ENCODE data around the gene ZNF397.
"Not testable (repeated sequence)": the region's sequence is repeated elsewhere in the genome, so short reads cannot be mapped to it uniquely, and the experiment has no call there.

The ZNF397 gene

GRCh38 chr18:35240664-35241447, at the start of gene ZNF397:
ZNF397 (plus strand) TSS chr18:35241034; CDS start chr18:35242471, 1,437 bp downstream.
- DNase-seq, result peak; percentile 97

GRCh38 chr18:35191698-35192025, 49.2 kb upstream of the ZNF397 start:
- no peak for DNase-seq

GRCh38 chr18:35192415-35192814, 48.4 kb upstream of the ZNF397 start:
- DNase-seq, result no peak

- no peak for DNase-seq
These were observed 47.5 kb upstream of the ZNF397 start for GRCh38 chr18:35193316-35193715.

- no peak for DNase-seq
These were observed 43.5 kb upstream of the ZNF397 start for GRCh38 chr18:35197296-35197695.

GRCh38 chr18:35201256-35201931, 39.4 kb upstream of the ZNF397 start:
- no peak for DNase-seq

- DNase-seq, result no peak
These were observed 37.8 kb upstream of the ZNF397 start for GRCh38 chr18:35203067-35203466.

- DNase-seq, result no peak
These were observed 35.6 kb upstream of the ZNF397 start for GRCh38 chr18:35205199-35205712.

- DNase-seq, result not testable (repeated sequence)
These were observed 34.9 kb upstream of the ZNF397 start for GRCh38 chr18:35205746-35206458.

GRCh38 chr18:35215026-35215425, 25.8 kb upstream of the ZNF397 start:
- DNase-seq, result no peak

GRCh38 chr18:35216611-35217010, 24.2 kb upstream of the ZNF397 start:
- DNase-seq, result not testable (repeated sequence)

- not testable (repeated sequence) for DNase-seq
These were observed 21.5 kb upstream of the ZNF397 start for GRCh38 chr18:35219331-35219730.

- no peak for DNase-seq
These were observed 20.4 kb upstream of the ZNF397 start for GRCh38 chr18:35220424-35220823.

GRCh38 chr18:35223797-35224196, 17.0 kb upstream of the ZNF397 start:
- DNase-seq, result no peak

GRCh38 chr18:35227254-35227653, 13.6 kb upstream of the ZNF397 start:
- DNase-seq, result no peak

- peak; percentile 83 for DNase-seq
These were observed 9.8 kb upstream of the ZNF397 start for GRCh38 chr18:35231052-35231451.

- no peak for DNase-seq
These were observed 4.1 kb upstream of the ZNF397 start for GRCh38 chr18:35236571-35237363.

GRCh38 chr18:35239314-35239713, 1.5 kb upstream of the ZNF397 start:
- DNase-seq, result no peak

- DNase-seq, result no peak
These were observed 592 bp downstream of the ZNF397 start for GRCh38 chr18:35241448-35241804.

GRCh38 chr18:35242426-35242825, 1.6 kb downstream of the ZNF397 start:
- DNase-seq, result no peak

GRCh38 chr18:35244671-35245070, 3.8 kb downstream of the ZNF397 start:
- DNase-seq, result no peak

GRCh38 chr18:35245719-35246317, 5.0 kb downstream of the ZNF397 start:
- DNase-seq, result no peak

Data from activated CD8-positive, alpha-beta memory T cell treated with anti-CD3 and anti-CD28 coated beads, Interleukin-2, amount 50 U/mL, for 48 hours (primary cell).